Aorta (tissue), 5 donors: ENCODE results near the gene C1QC. TPM values are rescaled to one million over a fixed set of nuclear protein-coding genes. Genes with fewer than 3 reads are reported as not detected.

Source experiments
- ATAC-seq: fragments of 200-7000 bp; cut with Tn5 transposase; one replicate; pipeline ENCODE4 v1.9.1; 2022; ENCODE audit warnings: moderate library complexity; ENCODE audit not compliant: low FRiP score
- DNase-seq, 2 donors: peaks; one replicate each; pipeline ENCODE4 v3.0.0-alpha.2; 2020
- H3K27ac ChIP-seq, 2 donors: one replicate each; pipeline ENCODE4 v1.5.1; 2013; ENCODE audit warnings: low read length in 2 of 2, mild to moderate bottlenecking in 2 of 2, moderate library complexity in 2 of 2, control low read depth in 1 of 2, inconsistent platforms in 1 of 2, low read depth in 1 of 2
- H3K27me3 ChIP-seq, 2 donors: one replicate each; pipeline ENCODE4 v1.6.1; 2013; ENCODE audit warnings: control low read depth in 1 of 2, low read length in 1 of 2, mild to moderate bottlenecking in 1 of 2, moderate library complexity in 1 of 2; ENCODE audit not compliant: insufficient read depth in 2 of 2, control insufficient read depth in 1 of 2
- H3K36me3 ChIP-seq, 2 donors: one replicate each; pipeline ENCODE4 v1.6.1; 2013; ENCODE audit warnings: control low read depth in 1 of 2, low read length in 1 of 2, mild to moderate bottlenecking in 1 of 2; ENCODE audit not compliant: insufficient read depth in 2 of 2, control insufficient read depth in 1 of 2
- H3K4me1 ChIP-seq, 2 donors: one replicate each; pipeline ENCODE4 v1.6.1; 2013; ENCODE audit warnings: low read length in 2 of 2, control low read depth in 1 of 2, mild to moderate bottlenecking in 1 of 2, moderate library complexity in 1 of 2; ENCODE audit not compliant: insufficient read depth in 2 of 2, control insufficient read depth in 1 of 2
- H3K4me3 ChIP-seq, 2 donors: one replicate each; pipeline ENCODE4 v1.5.1; 2013; ENCODE audit warnings: low read length in 2 of 2, control low read depth in 1 of 2, mild to moderate bottlenecking in 1 of 2
- H3K9me3 ChIP-seq: one replicate; pipeline ENCODE4 v1.6.1; 2013; ENCODE audit warnings: mild to moderate bottlenecking, low read length; ENCODE audit not compliant: control insufficient read depth
- WGBS, 2 donors: extraction: QIAGEN DNeasy Blood & Tissue Kit; methylation state at CpG; one replicate each; pipeline ENCODE4 v1.1.7; 2013; 5-methylcytosine and 5-hydroxymethylcytosine counted together
- intact Hi-C, 2 donors: fragments of 100-400 bp; cut with DNase I; formaldehyde crosslinking; loops; one replicate each; pipeline versions ENCODE4 v1.14.2 to v1.15.0; 2022
- polyA plus RNA-seq, 2 donors: library from polyadenylated mRNA; stranded (reverse); fragments of 200-250 nt; gene quantifications; one replicate each; pipeline ENCODE4 v1.2.3, GENCODE V29; 2013
- total RNA-seq, 2 donors: library from RNA; stranded (reverse); fragmentation: NEBNext Ultra II Directional; extraction: Animal tissue kit (Norgen Biotek cat#: 25700); gene quantifications; one replicate each; pipeline ENCODE4 v1.2.1, GENCODE V29; 2021
- donor health status: healthy with polysubstance abuse.
- donor health status: Bipolar disorder and iron deficiency.
- donor health status: DM: no; HTN: no; CAD: no.
- donor health status: DM: no; HTN: no; CAD: no.
- donor health status: DM: yes; HTN: yes; CAD: no.

C1QC gene
- total and polyA plus RNA-seq, 4 donors, result 49.9 to 295 (median 217) TPM

- WGBS, 2 donors, result 43 to 50% methylated on average over 12 of the region's 12 CpGs
These were observed 29.5 kb upstream of the C1QC start for GRCh38 chr1:22613951-22614350.

GRCh38 chr1:22615886-22616285 is 27.5 kb upstream of the C1QC start:
- intact Hi-C loops, result no loop called here
- Histone ChIP-seq H3K27me3 (no peaks in the 10 kb centered on the region), H3K27ac (no peak overlapping the region), H3K4me1 (no peaks in the 10 kb centered on the region), H3K4me3 (no peak overlapping the region), H3K36me3 (no peaks in the 10 kb centered on the region), H3K9me3 (no peaks in the 10 kb centered on the region)
- no peak for DNase-seq
- WGBS, 2 donors, result 69 to 72% methylated on average over 2 of the region's 2 CpGs
- ATAC-seq, result no peak

More at GRCh38 chr1:22613951-22614350, 29.5 kb upstream of the C1QC start:
- Histone ChIP-seq H3K4me1 (no peaks in the 10 kb centered on the region), H3K4me3 (no peak overlapping the region), H3K36me3 (no peaks in the 10 kb centered on the region), H3K9me3 (no peaks in the 10 kb centered on the region), H3K27ac (no peak overlapping the region), H3K27me3 (no peaks in the 10 kb centered on the region)
- intact Hi-C loops, result no loop called here
- ATAC-seq (no peak), DNase-seq (no peak)

- H3K4me3 ChIP-seq, result no peak overlapping the region
- H3K36me3 ChIP-seq, result no peaks in the 10 kb centered on the region
- intact Hi-C loops, result no loop called here
- WGBS, 2 donors, result 57 to 65% methylated on average over 11 of the region's 11 CpGs
- H3K27ac ChIP-seq, result no peak overlapping the region
- no peaks in the 10 kb centered on the region for H3K27me3 ChIP-seq
- ATAC-seq (no peak), DNase-seq (no peak)
- no peaks in the 10 kb centered on the region for H3K4me1 ChIP-seq
- H3K9me3 ChIP-seq, result no peaks in the 10 kb centered on the region
These were observed 26.9 kb upstream of the C1QC start for GRCh38 chr1:22616571-22616970.

GRCh38 chr1:22618056-22618455 is 25.4 kb upstream of the C1QC start:
- no peak for ATAC-seq
- Histone ChIP-seq H3K9me3 (no peaks in the 10 kb centered on the region), H3K36me3 (no peaks in the 10 kb centered on the region), H3K4me1 (no peaks in the 10 kb centered on the region), H3K4me3 (no peak overlapping the region), H3K27ac (no peak overlapping the region), H3K27me3 (no peaks in the 10 kb centered on the region)
- intact Hi-C loops, result no loop called here
- no peak for DNase-seq
- WGBS, 2 donors, result 33 to 37% methylated on average over 16 of the region's 16 CpGs

- ATAC-seq (no peak), DNase-seq (no peak)
- Histone ChIP-seq H3K36me3 (no peaks in the 10 kb centered on the region), H3K27ac (no peak overlapping the region), H3K27me3 (no peaks in the 10 kb centered on the region), H3K4me1 (no peaks in the 10 kb centered on the region), H3K9me3 (no peaks in the 10 kb centered on the region), H3K4me3 (no peak overlapping the region)
- WGBS, 2 donors, result 76 to 78% methylated on average over 7 of the region's 7 CpGs
- intact Hi-C loops, result no loop called here
These were observed 24.2 kb upstream of the C1QC start for GRCh38 chr1:22619252-22619651.

GRCh38 chr1:22619798-22620197 is 23.6 kb upstream of the C1QC start:
- 55 to 72% methylated on average over 12 of the region's 12 CpGs for WGBS, 2 donors
- ATAC-seq (no peak), DNase-seq (no peak)
- intact Hi-C loops, result no loop called here
- Histone ChIP-seq H3K27me3 (no peaks in the 10 kb centered on the region), H3K4me1 (no peaks in the 10 kb centered on the region), H3K27ac (no peak overlapping the region), H3K4me3 (no peak overlapping the region), H3K36me3 (no peaks in the 10 kb centered on the region), H3K9me3 (no peaks in the 10 kb centered on the region)

GRCh38 chr1:22621761-22622160 is 21.7 kb upstream of the C1QC start:
- intact Hi-C loops, result no loop called here
- Histone ChIP-seq H3K27ac (no peak overlapping the region), H3K27me3 (no peaks in the 10 kb centered on the region), H3K9me3 (no peaks in the 10 kb centered on the region), H3K36me3 (no peaks in the 10 kb centered on the region), H3K4me3 (no peak overlapping the region), H3K4me1 (no peaks in the 10 kb centered on the region)
- ATAC-seq (no peak), DNase-seq (no peak)
- WGBS, 2 donors, result 53 to 54% methylated on average over 4 of the region's 4 CpGs

GRCh38 chr1:22625262-22625925 is 18.0 kb upstream of the C1QC start:
- no peaks in the 10 kb centered on the region for H3K4me1 ChIP-seq
- 32 to 36% methylated on average over 9 of the region's 9 CpGs for WGBS, 2 donors
- H3K4me3 ChIP-seq, result no peak overlapping the region
- intact Hi-C loops, result no loop called here
- DNase-seq, result no peak
- H3K9me3 ChIP-seq, result no peaks in the 10 kb centered on the region
- H3K27ac ChIP-seq, result no peak overlapping the region
- no peaks in the 10 kb centered on the region for H3K27me3 ChIP-seq
- no peaks in the 10 kb centered on the region for H3K36me3 ChIP-seq
- no peak for ATAC-seq

GRCh38 chr1:22626237-22627157 is 16.9 kb upstream of the C1QC start:
- Histone ChIP-seq H3K27me3 (no peaks in the 10 kb centered on the region), H3K27ac (no peak overlapping the region), H3K9me3 (no peaks in the 10 kb centered on the region), H3K4me1 (no peaks in the 10 kb centered on the region), H3K4me3 (no peak overlapping the region), H3K36me3 (no peaks in the 10 kb centered on the region)
- WGBS, 2 donors, result 18 to 20% methylated on average over 20 of the region's 20 CpGs
- intact Hi-C loops, result no loop called here
- no peak for ATAC-seq
- no peak for DNase-seq
